ENCODE results near the gene LASP1NB.

The LASP1NB gene

GRCh38 chr17:38912221-38912813 lies 13.1 kb upstream of the LASP1NB start:
- Histone ChIP-seq H3K4me3 (ENCODE audit: low read length in 2 of 2) (no peak overlapping the region), H3K36me3 (ENCODE audit: insufficient read depth, low read length) (peaks cover 56% of the 10 kb centered on the region), H3K4me1 (ENCODE audit: insufficient read depth, low read length) (peaks cover 9% of the 10 kb centered on the region), H3K27ac (ENCODE audit: low read depth, low read length) (no peak overlapping the region), H3K27me3 (ENCODE audit: insufficient read depth, low read length) (no peaks in the 10 kb centered on the region), H3K9me3 (ENCODE audit: control insufficient read depth in 1 of 2, low read length in 2 of 2) (no peaks in the 10 kb centered on the region)
- Mint-ChIP-seq H3K4me1 (peaks cover 6 to 31% (median 20%) of the 10 kb centered on the region in 4 donors), H3K36me3 (peaks cover 23 to 48% of the 10 kb centered on the region in 2 donors), H3K9me3 (no peaks in the 10 kb centered on the region), H3K4me3 (no peak overlapping the region), H3K27ac (peak overlapping the region in 4 of 7 donors; percentile 46 to 88 (median 64)), H3K27me3 (no peaks in the 10 kb centered on the region)
- no peak for DNase-seq
- CTCF ChIA-PET (ENCODE audit: partially characterized antibody), result interaction anchor here (1.3 kb wide), 1 partner anchor 11 kb away, joined by 3 read pairs; no protein-coding TSS in a partner anchor
- POLR2A ChIA-PET (ENCODE audit: partially characterized antibody), result interaction anchor here (1.3 to 1.4 kb wide), 2 partner anchors 11 to 13 kb away, joined by 3 to 4 read pairs; no protein-coding TSS in a partner anchor
- intact Hi-C loops (cut with micrococcal nuclease), result no loop called here

DNA sequence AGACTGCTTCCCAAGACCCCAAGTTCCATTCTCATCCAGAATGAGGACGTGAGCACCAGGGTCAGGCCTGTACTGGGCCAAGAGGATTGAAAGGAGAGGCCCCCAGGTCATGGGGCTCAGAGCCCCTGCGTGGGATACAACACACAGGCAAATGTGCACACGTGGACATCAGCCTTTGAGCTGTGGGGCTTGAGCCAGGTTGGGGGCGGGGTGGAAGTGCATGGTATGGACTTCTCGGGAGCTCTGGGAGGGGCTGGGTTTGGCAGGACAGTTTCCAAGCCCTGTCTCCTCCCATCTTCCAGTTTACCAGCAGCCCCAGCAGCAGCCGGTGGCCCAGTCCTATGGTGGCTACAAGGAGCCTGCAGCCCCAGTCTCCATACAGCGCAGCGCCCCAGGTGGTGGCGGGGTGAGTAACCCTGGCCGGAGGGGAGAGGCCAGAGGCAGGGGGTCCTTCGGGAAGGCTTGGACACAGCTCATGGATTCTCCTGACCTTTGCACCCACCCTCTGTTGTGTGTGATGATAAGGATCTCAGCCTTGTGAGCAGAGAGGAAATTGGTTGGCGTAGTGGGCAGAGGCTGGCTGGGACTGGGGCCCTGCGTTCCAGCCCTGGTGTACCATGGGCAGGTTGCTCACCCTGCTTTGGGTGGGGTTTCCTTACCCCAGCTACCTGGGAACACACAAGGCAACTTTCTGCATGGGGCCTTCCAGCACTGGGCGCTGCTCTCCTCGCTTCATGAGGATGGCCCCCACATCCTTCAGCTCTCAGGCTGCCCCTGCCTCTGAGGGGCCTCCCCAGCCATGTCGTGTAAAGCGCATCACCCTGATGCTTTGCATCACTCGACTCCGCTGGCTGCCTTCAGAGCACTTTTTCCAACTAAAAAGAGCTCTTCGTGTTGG lies 10.4 kb upstream of the LASP1NB start:
- Mint-ChIP-seq H3K27me3 (no peaks in the 10 kb centered on the region), H3K9me3 (no peaks in the 10 kb centered on the region), H3K27ac (peak overlapping the region in 1 of 7 donors; percentile 10), H3K36me3 (peaks cover 41 to 59% of the 10 kb centered on the region in 2 donors), H3K4me1 (peaks cover 5 to 26% (median 9%) of the 10 kb centered on the region in 4 donors), H3K4me3 (no peak overlapping the region)
- Histone ChIP-seq H3K4me3 (ENCODE audit: low read length in 2 of 2) (no peak overlapping the region), H3K36me3 (ENCODE audit: insufficient read depth, low read length) (peaks cover 70% of the 10 kb centered on the region), H3K27me3 (ENCODE audit: insufficient read depth, low read length) (no peaks in the 10 kb centered on the region), H3K27ac (ENCODE audit: low read depth, low read length) (no peak overlapping the region), H3K9me3 (ENCODE audit: control insufficient read depth in 1 of 2, low read length in 2 of 2) (no peaks in the 10 kb centered on the region), H3K4me1 (ENCODE audit: insufficient read depth, low read length) (no peaks in the 10 kb centered on the region)
- POLR2A ChIA-PET (ENCODE audit: partially characterized antibody), result interaction anchor here (1.1 to 1.6 kb wide), 3 partner anchors 23 to 61 kb away, joined by 3 to 8 read pairs (median 4); partner anchors contain the start of gene RPL23
- intact Hi-C loops (cut with micrococcal nuclease), result no loop called here
- DNase-seq, result no peak
- CTCF ChIA-PET (ENCODE audit: partially characterized antibody), result interaction anchor here (0.6 to 3.6 kb wide), 4 partner anchors 8 to 260 kb away, joined by 3 to 12 read pairs (median 4); partner anchors contain the start of gene LASP1NB

GRCh38 chr17:38915639-38915995 lies 9.8 kb upstream of the LASP1NB start:
- Histone ChIP-seq H3K27me3 (ENCODE audit: insufficient read depth, low read length) (no peaks in the 10 kb centered on the region), H3K27ac (ENCODE audit: low read depth, low read length) (no peak overlapping the region), H3K9me3 (ENCODE audit: control insufficient read depth in 1 of 2, low read length in 2 of 2) (no peaks in the 10 kb centered on the region), H3K4me3 (ENCODE audit: low read length in 2 of 2) (no peak overlapping the region), H3K4me1 (ENCODE audit: insufficient read depth, low read length) (no peaks in the 10 kb centered on the region), H3K36me3 (ENCODE audit: insufficient read depth, low read length) (peaks cover 70% of the 10 kb centered on the region)
- intact Hi-C loops (cut with micrococcal nuclease), result no loop called here
- ChIA-PET CTCF (ENCODE audit: partially characterized antibody) (interaction anchor here (0.6 to 3.6 kb wide), 4 partner anchors 8 to 259 kb away, joined by 3 to 12 read pairs (median 4); partner anchors contain the start of gene LASP1NB), POLR2A (ENCODE audit: partially characterized antibody) (interaction anchor here (1.1 to 1.6 kb wide), 2 partner anchors 45 to 62 kb away, joined by 3 to 8 read pairs; partner anchors contain the start of gene RPL23)
- Mint-ChIP-seq H3K36me3 (peaks cover 44 to 62% of the 10 kb centered on the region in 2 donors), H3K9me3 (no peaks in the 10 kb centered on the region), H3K27ac (peak overlapping the region in 2 of 7 donors; percentile 42 to 87), H3K4me1 (peaks cover 2 to 26% (median 8%) of the 10 kb centered on the region in 4 donors), H3K27me3 (no peaks in the 10 kb centered on the region), H3K4me3 (no peak overlapping the region)
- no peak for DNase-seq

- no peak for DNase-seq
- Histone ChIP-seq H3K4me1 (ENCODE audit: insufficient read depth, low read length) (no peaks in the 10 kb centered on the region), H3K27ac (ENCODE audit: low read depth, low read length) (no peak overlapping the region), H3K4me3 (ENCODE audit: low read length in 2 of 2) (no peak overlapping the region), H3K9me3 (ENCODE audit: control insufficient read depth in 1 of 2, low read length in 2 of 2) (no peaks in the 10 kb centered on the region), H3K27me3 (ENCODE audit: insufficient read depth, low read length) (no peaks in the 10 kb centered on the region), H3K36me3 (ENCODE audit: insufficient read depth, low read length) (peaks cover 62% of the 10 kb centered on the region)
- peak overlapping the region in 5 of 7 donors; percentile 4 to 75 (median 63) for H3K27ac Mint-ChIP-seq
- POLR2A ChIA-PET (ENCODE audit: partially characterized antibody), result interaction anchor here (0.7 kb wide), 1 partner anchor 47 kb away, joined by 4 read pairs; the partner anchor contains the start of gene LASP1
- H3K9me3 Mint-ChIP-seq, result no peaks in the 10 kb centered on the region
- no peak overlapping the region for H3K4me3 Mint-ChIP-seq
- CTCF ChIA-PET (ENCODE audit: partially characterized antibody), result interaction anchor here (0.9 to 3.6 kb wide), 4 partner anchors 8 to 66 kb away, joined by 3 to 12 read pairs (median 3); partner anchors contain the start of genes LASP1NB and RPL23
- H3K4me1 Mint-ChIP-seq, result peaks cover 0 to 21% (median 9%) of the 10 kb centered on the region in 4 donors
- intact Hi-C loops (cut with micrococcal nuclease), result no loop called here
- H3K36me3 Mint-ChIP-seq, result peaks cover 44 to 66% of the 10 kb centered on the region in 2 donors
- H3K27me3 Mint-ChIP-seq, result no peaks in the 10 kb centered on the region
Measured at GRCh38 chr17:38916771-38917170, 8.6 kb upstream of the LASP1NB start.

- Mint-ChIP-seq H3K27ac (peak overlapping the region in 5 of 7 donors; percentile 4 to 75 (median 62)), H3K27me3 (no peaks in the 10 kb centered on the region), H3K4me1 (peaks cover 0 to 21% (median 9%) of the 10 kb centered on the region in 4 donors), H3K9me3 (no peaks in the 10 kb centered on the region), H3K36me3 (peaks cover 44 to 65% of the 10 kb centered on the region in 2 donors), H3K4me3 (no peak overlapping the region)
- Histone ChIP-seq H3K36me3 (ENCODE audit: insufficient read depth, low read length) (peaks cover 62% of the 10 kb centered on the region), H3K27me3 (ENCODE audit: insufficient read depth, low read length) (no peaks in the 10 kb centered on the region), H3K9me3 (ENCODE audit: control insufficient read depth in 1 of 2, low read length in 2 of 2) (no peaks in the 10 kb centered on the region), H3K4me3 (ENCODE audit: low read length in 2 of 2) (no peak overlapping the region), H3K27ac (ENCODE audit: low read depth, low read length) (no peak overlapping the region), H3K4me1 (ENCODE audit: insufficient read depth, low read length) (no peaks in the 10 kb centered on the region)
- ChIA-PET POLR2A (ENCODE audit: partially characterized antibody) (interaction anchor here (1.2 to 1.3 kb wide), 2 partner anchors 48 to 63 kb away, joined by 4 to 7 read pairs; partner anchors contain the start of genes LASP1 and RPL23), CTCF (ENCODE audit: partially characterized antibody) (interaction anchor here (0.9 to 3.6 kb wide), 4 partner anchors 8 to 66 kb away, joined by 3 to 12 read pairs (median 3); partner anchors contain the start of genes LASP1NB and RPL23)
- intact Hi-C loops (cut with micrococcal nuclease), result no loop called here
- DNase-seq, result no peak
Measured at GRCh38 chr17:38917259-38917658, 8.2 kb upstream of the LASP1NB start.

GRCh38 chr17:38918129-38918913 lies 7.1 kb upstream of the LASP1NB start:
- H3K36me3 Mint-ChIP-seq, result peaks cover 38 to 62% of the 10 kb centered on the region in 2 donors
- no peak overlapping the region for H3K4me3 ChIP-seq (ENCODE audit: low read length in 2 of 2)
- CTCF ChIA-PET (ENCODE audit: partially characterized antibody), result interaction anchor here (1.0 to 1.3 kb wide), 2 partner anchors 65 to 235 kb away, joined by 3 read pairs; no protein-coding TSS in a partner anchor
- H3K4me3 Mint-ChIP-seq, result no peak overlapping the region
- no peak overlapping the region for H3K27ac ChIP-seq (ENCODE audit: low read depth, low read length)
- no peaks in the 10 kb centered on the region for H3K9me3 Mint-ChIP-seq
- H3K9me3 ChIP-seq (ENCODE audit: control insufficient read depth in 1 of 2, low read length in 2 of 2), result no peaks in the 10 kb centered on the region
- H3K4me1 ChIP-seq (ENCODE audit: insufficient read depth, low read length), result no peaks in the 10 kb centered on the region
- POLR2A ChIA-PET (ENCODE audit: partially characterized antibody), result interaction anchor here (1.2 to 1.3 kb wide), 2 partner anchors 49 to 64 kb away, joined by 4 to 7 read pairs; partner anchors contain the start of genes LASP1 and RPL23
- no peak for DNase-seq
- intact Hi-C loops (cut with micrococcal nuclease), result no loop called here
- peak overlapping the region in 2 of 7 donors; percentile 55 to 57 for H3K27ac Mint-ChIP-seq
- no peaks in the 10 kb centered on the region for H3K27me3 ChIP-seq (ENCODE audit: insufficient read depth, low read length)
- H3K4me1 Mint-ChIP-seq, result peaks cover 0 to 17% (median 8%) of the 10 kb centered on the region in 4 donors
- peaks cover 52% of the 10 kb centered on the region for H3K36me3 ChIP-seq (ENCODE audit: insufficient read depth, low read length)
- no peaks in the 10 kb centered on the region for H3K27me3 Mint-ChIP-seq

Measured in CD4-positive, alpha-beta memory T cell (primary cell).